ENCODE data around the gene TMEM167B. TPM values are rescaled to one million over a fixed set of nuclear protein-coding genes. Genes with fewer than 3 reads are reported as not detected.
A peak's percentile ranks its signal among the peaks of the same experiment; 100 is the strongest.

Gene TMEM167B
- total RNA-seq, 1 experiment from 2014 or later, result 18.1 TPM

DNA sequence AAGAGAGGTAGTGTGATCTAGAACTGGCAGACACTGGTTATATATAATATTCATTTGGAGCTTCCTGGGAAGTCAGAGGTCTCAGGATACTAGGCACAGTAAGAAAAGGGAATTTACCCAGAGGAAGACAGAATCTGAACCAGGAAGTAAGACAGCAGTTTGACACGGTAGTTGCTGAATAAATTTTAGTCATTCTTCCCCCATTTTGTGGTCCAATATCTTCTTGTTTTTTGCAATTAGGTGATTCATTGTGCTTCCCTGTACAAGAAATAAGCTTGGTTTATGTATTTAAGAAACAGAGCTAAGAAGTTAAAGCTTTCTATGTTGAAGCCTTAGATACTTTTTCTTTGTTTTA is 1.3 kb downstream of the TMEM167B start:
- H3K36me3 ChIP-seq (ENCODE audit: control insufficient read depth, insufficient read depth, low read length), result peaks cover 8% of the 10 kb centered on the region
- peaks cover 19% of the 10 kb centered on the region for H3K4me1 ChIP-seq (ENCODE audit: control insufficient read depth, insufficient read depth, low read length)
- H3K9me3 ChIP-seq (ENCODE audit: control insufficient read depth, insufficient read depth, low read depth, low read length), result no peaks in the 10 kb centered on the region
- H3K27ac ChIP-seq (ENCODE audit: low read length), result peak overlapping the region; percentile 95
- H3K27me3 ChIP-seq (ENCODE audit: control insufficient read depth, insufficient read depth, low read length), result no peaks in the 10 kb centered on the region
- DNase-seq (ENCODE audit: low read depth, low spot score), result no peak
- in situ Hi-C loops (cut with HindIII; ENCODE audit: low pct_unique_long_range_greater_than_20kb, low sequenced_read_pairs) (no loop called here), intact Hi-C loops (cut with micrococcal nuclease; ENCODE audit: unreplicated experiment) (loop anchor here (5.0 kb wide), 1 partner anchor 105 kb away; no protein-coding TSS in a partner anchor)
- BruUV-seq (replicated peaks), result no TSS peak
- ChIA-PET CTCF (no interaction called here), POLR2A (interaction anchor here (0.7 to 1.1 kb wide), 2 partner anchors 11 to 104 kb away, joined by 3 to 9 read pairs; no protein-coding TSS in a partner anchor)
- peak overlapping the region; percentile 61 to 90 for H3K4me3 ChIP-seq (ENCODE audit: low read depth in 2 of 2, low read length in 2 of 2)
- TF ChIP-seq REST (IDR thresholded peaks at IDR 0.05; ENCODE audit: insufficient read depth in 1 of 2, low read depth in 2 of 2, low read length in 1 of 2), result no peak
- TF ChIP-seq, protein P1, sequence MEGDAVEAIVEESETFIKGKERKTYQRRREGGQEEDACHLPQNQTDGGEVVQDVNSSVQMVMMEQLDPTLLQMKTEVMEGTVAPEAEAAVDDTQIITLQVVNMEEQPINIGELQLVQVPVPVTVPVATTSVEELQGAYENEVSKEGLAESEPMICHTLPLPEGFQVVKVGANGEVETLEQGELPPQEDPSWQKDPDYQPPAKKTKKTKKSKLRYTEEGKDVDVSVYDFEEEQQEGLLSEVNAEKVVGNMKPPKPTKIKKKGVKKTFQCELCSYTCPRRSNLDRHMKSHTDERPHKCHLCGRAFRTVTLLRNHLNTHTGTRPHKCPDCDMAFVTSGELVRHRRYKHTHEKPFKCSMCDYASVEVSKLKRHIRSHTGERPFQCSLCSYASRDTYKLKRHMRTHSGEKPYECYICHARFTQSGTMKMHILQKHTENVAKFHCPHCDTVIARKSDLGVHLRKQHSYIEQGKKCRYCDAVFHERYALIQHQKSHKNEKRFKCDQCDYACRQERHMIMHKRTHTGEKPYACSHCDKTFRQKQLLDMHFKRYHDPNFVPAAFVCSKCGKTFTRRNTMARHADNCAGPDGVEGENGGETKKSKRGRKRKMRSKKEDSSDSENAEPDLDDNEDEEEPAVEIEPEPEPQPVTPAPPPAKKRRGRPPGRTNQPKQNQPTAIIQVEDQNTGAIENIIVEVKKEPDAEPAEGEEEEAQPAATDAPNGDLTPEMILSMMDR (IDR thresholded peaks at IDR 0.05), result no peak
- no peak for TF ChIP-seq TCF7L2 (IDR thresholded peaks at IDR 0.05; ENCODE audit: low read depth, low read length)
- no peak for TF ChIP-seq POLR2AphosphoS5 (IDR thresholded peaks at IDR 0.05; ENCODE audit: low read depth, low read length)
- TF ChIP-seq SIN3A (IDR thresholded peaks at IDR 0.05; ENCODE audit: borderline replicate concordance, insufficient read depth, low read depth, low read length), result no peak
- ATAC-seq, result no peak

DNA sequence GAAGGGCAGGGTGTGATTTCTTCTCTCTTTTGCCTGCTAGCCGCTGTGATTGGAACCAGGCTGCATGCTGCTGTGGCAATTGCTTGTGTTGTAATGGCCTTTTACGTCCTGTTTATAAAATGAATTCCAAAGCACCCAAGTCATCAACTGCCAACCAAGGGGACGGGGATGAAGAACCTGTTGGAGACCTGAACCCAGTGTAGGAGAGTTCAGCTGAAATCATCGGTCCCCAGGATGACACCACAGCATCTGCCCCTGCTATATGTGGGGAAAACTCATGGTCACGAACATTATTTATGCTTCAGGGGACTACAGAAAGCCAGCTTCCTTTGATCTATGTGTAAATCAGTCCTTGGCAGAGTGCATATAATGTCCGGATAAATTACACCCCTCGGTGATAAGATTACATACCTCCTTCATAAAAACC is 3.8 kb downstream of the TMEM167B start:
- no peak for DNase-seq (ENCODE audit: low read depth, low spot score)
- Histone ChIP-seq H3K27ac (ENCODE audit: low read length) (peak overlapping the region; percentile 77), H3K4me1 (ENCODE audit: control insufficient read depth, insufficient read depth, low read length) (peaks cover 19% of the 10 kb centered on the region), H3K27me3 (ENCODE audit: control insufficient read depth, insufficient read depth, low read length) (no peaks in the 10 kb centered on the region), H3K9me3 (ENCODE audit: control insufficient read depth, insufficient read depth, low read depth, low read length) (no peaks in the 10 kb centered on the region), H3K36me3 (ENCODE audit: control insufficient read depth, insufficient read depth, low read length) (peaks cover 8% of the 10 kb centered on the region), H3K4me3 (ENCODE audit: low read depth in 2 of 2, low read length in 2 of 2) (no peak overlapping the region)
- POLR2A ChIA-PET, result interaction anchor here (0.7 kb wide), 1 partner anchor 18 kb away, joined by 3 read pairs; a partner anchor contains a TSS
- in situ Hi-C loops (cut with HindIII; ENCODE audit: low pct_unique_long_range_greater_than_20kb, low sequenced_read_pairs), result no loop called here
- CTCF ChIA-PET, result interaction anchor here (0.5 kb wide), 1 partner anchor 8 kb away, joined by 3 read pairs; no protein-coding TSS in a partner anchor
- ATAC-seq, result no peak
- intact Hi-C loops (cut with micrococcal nuclease; ENCODE audit: unreplicated experiment), result loop anchor here (5.0 kb wide), 1 partner anchor 103 kb away; no protein-coding TSS in a partner anchor
- BruUV-seq (replicated peaks), result TSS peak; percentile 36
- no peak for TF ChIP-seq SIN3A (IDR thresholded peaks at IDR 0.05; ENCODE audit: borderline replicate concordance, insufficient read depth, low read depth, low read length)
- no peak for TF ChIP-seq REST (IDR thresholded peaks at IDR 0.05; ENCODE audit: insufficient read depth in 1 of 2, low read depth in 2 of 2, low read length in 1 of 2)
- no peak for TF ChIP-seq POLR2AphosphoS5 (IDR thresholded peaks at IDR 0.05; ENCODE audit: low read depth, low read length)
- TF ChIP-seq TCF7L2 (IDR thresholded peaks at IDR 0.05; ENCODE audit: low read depth, low read length), result peak; percentile 43; the same call in 1 of the 2 replicates
